ENCODE measurements around the gene FGF8. TPM values are rescaled to one million over a fixed set of nuclear protein-coding genes. Genes with fewer than 3 reads are reported as not detected.

FGF8 gene
- total RNA-seq, 1 donor from 2014 or later = 17.6 TPM

- no peaks in the 10 kb centered on the region for H3K36me3 ChIP-seq
- H3K27ac Mint-ChIP-seq = peak overlapping the region; percentile 0
- H3K9me3 Mint-ChIP-seq = no peaks in the 10 kb centered on the region
- H3K79me2 ChIP-seq (ENCODE audit: low read depth) = no peaks in the 10 kb centered on the region
- H3K27me3 ChIP-seq = no peaks in the 10 kb centered on the region
- H3K9me3 ChIP-seq (ENCODE audit: low read depth) = no peaks in the 10 kb centered on the region
- peak; percentile 89 for DNase-seq (ENCODE audit: low spot score)
- H3K4me3 Mint-ChIP-seq = no peak overlapping the region
- TF ChIP-seq EZH2 (IDR thresholded peaks at IDR 0.05) = peak; percentile 23
- TF ChIP-seq EZH2phosphoT487 (IDR thresholded peaks at IDR 0.05) = no peak
- peak; percentile 68 for TF ChIP-seq CTCF (IDR thresholded peaks at IDR 0.05)
- no peak overlapping the region for H3K4me3 ChIP-seq
- H4K20me1 ChIP-seq (ENCODE audit: low read depth) = no peaks in the 10 kb centered on the region
- H3K4me2 ChIP-seq = peak overlapping the region; percentile 29
- H2AFZ ChIP-seq (replicated peaks) = peak overlapping the region; percentile 98
- no peak overlapping the region for H3K9ac ChIP-seq
- H3F3A ChIP-seq (ENCODE audit: low read depth) = peaks cover 23% of the 10 kb centered on the region
- peak overlapping the region; percentile 25 for H3K27ac ChIP-seq
- H3K4me1 Mint-ChIP-seq = peaks cover 29% of the 10 kb centered on the region
- no peaks in the 10 kb centered on the region for H3K36me3 Mint-ChIP-seq
- H3K4me1 ChIP-seq = peaks cover 22% of the 10 kb centered on the region
- H3K27me3 Mint-ChIP-seq (ENCODE audit: insufficient read depth, low read depth) = peaks cover 30% of the 10 kb centered on the region
Measured at GRCh38 chr10:101749047-101750016, 26.6 kb downstream of the FGF8 start.

DNA sequence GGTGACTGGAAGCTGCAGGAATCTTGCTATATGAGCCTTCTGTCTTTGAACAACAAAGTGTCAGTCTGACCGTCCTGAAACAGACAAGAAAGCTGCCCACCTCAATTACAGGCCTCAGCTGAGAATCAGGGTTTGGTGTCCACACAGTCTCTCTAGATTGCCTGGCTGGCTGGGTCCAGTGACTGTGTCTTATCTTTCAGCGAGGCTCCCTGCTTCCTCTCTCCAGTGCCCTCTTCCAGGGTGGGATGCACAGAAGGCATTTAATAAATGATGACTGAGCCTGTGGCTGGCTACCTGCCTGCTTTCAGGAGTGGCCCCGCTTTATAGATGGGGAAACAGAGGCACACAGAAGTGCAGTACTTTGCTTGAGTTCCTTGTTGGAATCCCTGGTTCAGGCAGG is 27.4 kb downstream of the FGF8 start:
- no peak overlapping the region for H3K4me3 ChIP-seq
- H3K4me1 ChIP-seq = peaks cover 22% of the 10 kb centered on the region
- no peak for DNase-seq (ENCODE audit: low spot score)
- H3K4me1 Mint-ChIP-seq = peaks cover 29% of the 10 kb centered on the region
- peaks cover 28% of the 10 kb centered on the region for H3K27me3 Mint-ChIP-seq (ENCODE audit: insufficient read depth, low read depth)
- no peaks in the 10 kb centered on the region for H3K79me2 ChIP-seq (ENCODE audit: low read depth)
- no peak overlapping the region for H3K4me2 ChIP-seq
- H3K4me3 Mint-ChIP-seq = no peak overlapping the region
- H4K20me1 ChIP-seq (ENCODE audit: low read depth) = no peaks in the 10 kb centered on the region
- H3F3A ChIP-seq (ENCODE audit: low read depth) = peaks cover 23% of the 10 kb centered on the region
- H3K27me3 ChIP-seq = no peaks in the 10 kb centered on the region
- H3K36me3 ChIP-seq = no peaks in the 10 kb centered on the region
- H3K9me3 Mint-ChIP-seq = no peaks in the 10 kb centered on the region
- TF ChIP-seq CTCF (IDR thresholded peaks at IDR 0.05) (no peak), EZH2 (IDR thresholded peaks at IDR 0.05) (no peak), EZH2phosphoT487 (IDR thresholded peaks at IDR 0.05) (no peak)
- no peak overlapping the region for H3K27ac Mint-ChIP-seq
- H3K9me3 ChIP-seq (ENCODE audit: low read depth) = no peaks in the 10 kb centered on the region
- no peaks in the 10 kb centered on the region for H3K36me3 Mint-ChIP-seq
- no peak overlapping the region for H3K27ac ChIP-seq
- H2AFZ ChIP-seq (replicated peaks) = peak overlapping the region; percentile 98
- no peak overlapping the region for H3K9ac ChIP-seq

DNA sequence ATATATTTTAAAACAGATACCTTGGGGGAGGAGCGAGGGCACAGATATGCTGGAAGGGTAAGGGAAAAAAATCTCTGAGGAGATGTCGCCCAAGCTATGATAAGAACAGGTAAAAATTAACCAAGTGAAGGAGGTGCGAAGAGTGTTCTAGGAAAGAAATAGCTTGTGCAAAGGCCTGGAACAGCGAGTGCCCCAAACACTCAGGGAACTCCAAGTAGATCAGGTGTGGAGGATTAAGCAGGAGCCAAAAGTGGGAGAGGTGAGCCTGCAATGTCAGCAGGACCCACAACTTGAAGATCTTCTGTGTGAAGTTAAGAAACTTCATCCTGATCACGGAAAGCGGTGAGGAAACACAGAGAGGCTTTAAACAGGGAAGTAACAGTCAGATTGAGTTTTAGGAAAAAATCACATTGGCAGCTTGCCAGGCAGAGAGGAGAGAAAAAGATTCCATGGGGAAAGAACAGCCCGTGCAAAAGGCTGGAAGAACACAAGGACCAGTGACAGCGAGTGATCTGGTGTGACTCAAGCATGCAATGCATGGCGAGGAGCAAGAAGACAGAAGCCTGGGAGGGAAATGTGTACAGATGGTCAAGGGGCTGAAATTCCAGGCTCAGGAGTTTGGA is 30.7 kb downstream of the FGF8 start:
- Histone ChIP-seq H3K4me3 (no peak overlapping the region), H2AFZ (replicated peaks) (no peak overlapping the region), H3K4me2 (no peak overlapping the region), H3K79me2 (ENCODE audit: low read depth) (no peaks in the 10 kb centered on the region), H3K4me1 (peaks cover 22% of the 10 kb centered on the region), H3F3A (ENCODE audit: low read depth) (peaks cover 23% of the 10 kb centered on the region), H3K27ac (no peak overlapping the region), H3K36me3 (no peaks in the 10 kb centered on the region), H4K20me1 (ENCODE audit: low read depth) (no peaks in the 10 kb centered on the region), H3K9ac (no peak overlapping the region), H3K9me3 (ENCODE audit: low read depth) (no peaks in the 10 kb centered on the region), H3K27me3 (no peaks in the 10 kb centered on the region)
- Mint-ChIP-seq H3K9me3 (no peaks in the 10 kb centered on the region), H3K4me1 (peaks cover 31% of the 10 kb centered on the region), H3K36me3 (no peaks in the 10 kb centered on the region), H3K27ac (no peak overlapping the region), H3K27me3 (ENCODE audit: insufficient read depth, low read depth) (peaks cover 18% of the 10 kb centered on the region), H3K4me3 (no peak overlapping the region)
- TF ChIP-seq EZH2 (IDR thresholded peaks at IDR 0.05) (no peak), CTCF (IDR thresholded peaks at IDR 0.05) (no peak), EZH2phosphoT487 (IDR thresholded peaks at IDR 0.05) (no peak)
- no peak for DNase-seq (ENCODE audit: low spot score)

Measured in neural progenitor cell (in vitro differentiated cells).